GM18508 (cell line): ENCODE measurements around the gene WFIKKN2.

Source experiments
- ATAC-seq: cut with Tn5 transposase; IDR thresholded peaks from one replicate; pipeline ENCODE4 v1.9.1; 2021; ENCODE audit warnings: moderate number of reproducible peaks; ENCODE audit not compliant: insufficient read depth, unreplicated experiment

The WFIKKN2 gene

GRCh38 chr17:50808413-50808812 lies 27.0 kb upstream of the WFIKKN2 start:
- no peak for ATAC-seq

DNA sequence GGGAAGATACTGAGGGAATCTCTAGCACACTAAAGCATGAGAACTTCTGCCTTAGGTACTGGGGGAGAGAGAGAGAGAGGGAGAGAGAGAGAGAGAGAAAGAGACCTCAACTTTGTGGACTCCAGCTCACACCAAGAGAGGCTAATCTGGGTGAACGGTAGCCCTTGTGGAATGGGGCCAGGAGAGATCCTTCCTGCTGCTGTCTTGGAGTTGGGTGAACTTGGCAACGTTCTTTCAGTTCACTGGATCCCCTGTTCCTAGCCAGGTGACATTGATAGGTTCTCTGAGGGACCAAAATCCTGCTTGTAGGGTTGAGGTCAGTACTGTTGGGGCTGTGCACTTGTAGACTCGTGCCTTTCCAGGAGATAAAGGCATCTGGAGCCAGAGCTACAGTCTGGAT lies 26.5 kb upstream of the WFIKKN2 start:
- no peak for ATAC-seq

DNA sequence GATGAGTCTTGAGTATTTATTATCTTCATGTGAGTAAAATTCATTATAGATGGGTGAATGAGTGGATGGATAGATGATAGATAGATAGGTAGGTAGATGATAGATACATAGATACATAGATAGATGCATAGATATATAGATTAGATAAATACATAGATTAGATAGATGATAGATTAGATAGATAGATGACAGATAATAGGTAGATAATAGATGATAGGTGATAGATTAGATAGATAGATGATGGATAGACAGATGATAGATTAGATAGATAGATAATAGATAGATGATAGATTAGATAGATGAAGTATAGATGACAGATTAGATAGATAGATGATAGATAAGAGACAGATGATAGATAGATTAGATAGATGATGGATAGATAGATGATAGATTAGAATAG lies 21.8 kb upstream of the WFIKKN2 start:
- ATAC-seq = no peak

DNA sequence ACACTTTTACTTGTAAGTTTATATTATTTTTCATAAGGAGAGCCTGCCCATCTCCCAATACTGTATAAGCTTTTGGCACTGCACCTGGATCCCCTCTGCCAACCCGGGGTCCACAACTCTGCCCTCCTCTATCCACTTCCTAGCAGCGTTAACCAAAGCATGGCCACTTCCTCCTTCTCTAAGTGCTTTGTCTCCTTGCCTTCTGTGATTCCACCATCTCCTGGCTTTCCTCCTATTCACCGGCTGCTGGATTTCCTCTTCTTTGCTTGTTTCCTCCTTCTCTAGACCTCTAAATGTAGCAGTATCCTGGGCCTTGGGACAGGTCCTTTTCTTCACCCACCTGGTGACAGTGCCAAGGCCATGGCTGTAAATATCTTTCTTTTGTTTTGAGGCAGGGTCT lies 20.0 kb upstream of the WFIKKN2 start:
- ATAC-seq = no peak

DNA sequence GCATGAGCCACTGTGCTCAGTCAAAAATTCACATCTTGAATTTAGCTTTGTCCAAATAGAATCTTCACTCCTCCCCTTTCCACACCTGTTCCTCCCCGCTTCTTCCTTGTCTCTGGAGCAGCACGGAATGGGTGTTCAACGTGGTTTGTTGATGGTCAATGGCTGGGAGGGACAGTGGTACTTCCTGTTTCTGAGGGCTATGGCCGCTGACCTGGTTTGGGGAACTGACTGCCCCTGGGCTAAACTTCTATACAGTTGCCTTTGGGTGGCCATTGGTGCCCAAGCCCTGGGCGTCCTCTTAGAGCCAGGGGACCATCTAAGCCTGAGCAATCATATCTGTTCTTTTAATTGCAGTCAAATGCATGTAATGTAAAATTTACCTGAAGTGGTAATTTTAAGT lies 19.1 kb upstream of the WFIKKN2 start:
- ATAC-seq = no peak

DNA sequence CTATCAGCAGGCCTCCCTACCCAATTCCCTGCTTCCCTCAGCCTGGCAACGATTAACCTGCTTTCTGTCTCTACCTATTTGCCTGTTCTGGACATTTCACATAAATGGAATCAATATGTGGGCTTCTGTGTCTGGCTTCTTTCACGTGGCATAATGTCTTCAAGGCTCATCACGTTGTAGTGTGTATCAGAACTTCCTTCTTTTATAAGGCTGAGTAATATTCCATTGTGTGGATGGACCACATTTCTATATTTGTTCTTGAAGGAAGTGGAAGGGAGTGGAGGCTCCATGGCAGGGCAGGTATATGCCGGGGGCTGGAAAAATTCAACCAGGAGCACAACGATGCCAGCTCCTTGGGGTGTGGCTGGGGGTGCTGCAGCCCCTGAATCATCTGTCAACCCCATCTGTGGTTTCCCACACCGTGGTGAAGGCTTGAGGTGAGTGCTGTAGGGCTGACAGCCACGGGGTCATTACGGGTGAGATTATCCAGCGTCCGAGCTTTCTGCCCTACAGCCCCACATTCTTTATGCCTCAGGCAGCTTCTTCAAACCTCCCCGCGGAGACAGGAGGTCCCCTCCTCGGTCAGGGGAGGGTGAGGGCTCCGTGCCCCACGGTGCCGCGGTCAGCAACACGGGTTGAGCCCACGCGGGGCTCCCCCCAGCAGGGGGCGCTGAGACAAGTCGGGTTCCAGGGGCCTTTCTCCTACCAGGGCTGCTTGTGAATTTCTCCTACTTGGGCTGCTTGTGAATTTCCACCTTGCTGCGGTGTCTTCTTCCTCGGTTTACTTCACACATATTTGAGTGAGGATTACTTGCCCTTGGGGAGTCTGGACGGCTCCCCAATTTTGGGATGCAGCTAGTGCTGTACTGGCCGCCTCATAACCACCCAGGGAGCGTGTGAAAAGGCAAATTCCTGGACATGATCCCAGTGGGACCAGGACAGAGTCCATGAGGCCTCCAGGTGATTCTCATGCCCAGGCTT lies 18.3 kb upstream of the WFIKKN2 start:
- no peak for ATAC-seq

GRCh38 chr17:50817838-50818237 lies 17.5 kb upstream of the WFIKKN2 start:
- no peak for ATAC-seq

DNA sequence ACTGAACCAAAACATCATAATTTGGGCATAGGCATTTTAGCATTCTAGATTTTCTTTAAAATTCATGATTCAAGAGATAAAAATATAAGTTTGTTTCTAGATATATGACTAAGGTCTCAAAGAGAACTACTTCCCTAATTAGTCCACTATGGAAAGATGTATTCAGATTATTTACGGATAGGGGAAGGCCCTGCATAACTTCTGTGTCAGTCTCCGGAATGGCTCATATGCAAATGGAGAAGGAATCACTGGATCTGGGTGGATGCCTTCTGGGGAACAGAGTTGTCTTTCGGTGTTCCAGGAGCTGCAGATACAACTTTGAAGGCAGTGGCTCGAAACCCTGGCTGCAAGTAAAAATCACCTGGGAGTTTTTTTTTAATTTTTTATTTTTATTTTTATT lies 17.1 kb upstream of the WFIKKN2 start:
- ATAC-seq = no peak

- no peak for ATAC-seq
Measured at GRCh38 chr17:50818921-50819657, 16.3 kb upstream of the WFIKKN2 start.

DNA sequence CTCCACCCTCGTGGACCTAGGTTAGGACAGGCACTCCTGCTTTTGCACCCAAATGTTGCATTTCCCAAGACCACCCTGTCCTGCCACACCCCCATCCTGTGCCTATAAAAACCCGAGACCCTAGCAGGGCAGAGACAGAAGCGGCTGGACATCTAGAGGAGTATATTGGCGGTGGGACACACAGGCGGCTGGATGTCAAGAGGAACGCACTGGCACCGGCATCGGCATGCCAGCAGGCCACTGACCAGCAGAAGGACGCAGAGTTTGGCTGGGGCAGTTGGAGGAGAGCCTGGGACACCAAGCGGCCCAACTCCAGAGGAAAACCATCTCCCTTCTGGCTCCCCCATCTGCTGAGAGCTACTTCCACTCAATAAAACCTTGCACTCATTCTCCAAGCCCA lies 14.7 kb upstream of the WFIKKN2 start:
- no peak for ATAC-seq

DNA sequence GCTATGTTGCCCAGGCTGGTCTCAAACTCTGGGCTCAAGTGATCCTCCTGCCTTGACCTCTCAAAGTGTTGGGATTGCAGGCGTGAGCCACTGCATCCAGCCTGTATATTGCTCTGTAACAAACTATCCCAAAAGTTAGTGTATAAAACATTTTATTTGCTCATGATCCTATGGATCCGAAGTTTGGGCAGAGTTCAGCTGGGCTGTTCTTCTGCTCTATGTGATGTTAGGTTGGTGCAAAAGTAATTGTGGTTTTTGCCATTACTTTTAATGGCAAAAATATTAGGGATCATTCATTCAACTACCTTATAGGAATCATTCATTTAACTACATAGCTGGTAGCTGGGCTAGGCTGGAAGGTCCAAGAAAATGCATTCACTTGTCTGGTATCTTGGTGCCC lies 12.8 kb upstream of the WFIKKN2 start:
- ATAC-seq = no peak

DNA sequence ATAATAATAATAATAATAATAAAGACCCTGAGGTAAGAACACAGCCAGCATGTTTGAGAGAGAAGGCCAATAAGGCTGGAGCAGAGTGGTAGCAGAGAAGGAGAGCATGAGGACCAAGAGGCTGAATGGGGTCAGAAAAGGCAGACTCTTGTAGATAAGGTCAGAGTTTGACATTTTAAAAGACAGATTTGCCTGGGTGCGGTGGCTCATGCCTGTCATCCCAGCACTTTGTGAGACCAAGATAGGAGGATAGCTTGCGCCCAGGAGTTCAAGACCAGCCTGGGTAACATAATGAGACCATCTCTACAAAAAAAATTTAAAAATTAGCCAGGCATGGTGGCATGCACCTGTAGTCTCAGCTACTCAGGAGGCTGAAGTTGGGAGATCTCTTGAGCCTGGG lies 11.0 kb upstream of the WFIKKN2 start:
- ATAC-seq = no peak

DNA sequence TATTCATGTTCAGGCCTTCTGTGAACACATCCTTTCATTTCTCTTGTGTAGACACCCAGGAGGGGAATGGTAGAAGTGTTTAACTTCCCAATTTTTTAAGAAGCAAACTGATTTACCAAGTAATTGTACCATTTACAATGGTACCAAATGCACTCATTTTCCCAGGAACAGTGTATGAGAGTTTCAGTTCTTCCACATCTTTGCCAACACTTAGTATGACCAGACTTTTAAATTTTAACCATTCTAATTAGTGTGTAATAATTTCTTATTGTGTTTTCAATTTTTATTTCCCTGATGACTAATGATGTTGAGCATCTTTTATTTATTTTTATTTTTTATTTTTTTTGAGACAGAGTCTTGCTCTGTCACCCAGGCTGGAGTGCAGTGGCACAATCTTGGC lies 10.2 kb upstream of the WFIKKN2 start:
- ATAC-seq = no peak

GRCh38 chr17:50828508-50829170 lies 6.7 kb upstream of the WFIKKN2 start:
- ATAC-seq = no peak

DNA sequence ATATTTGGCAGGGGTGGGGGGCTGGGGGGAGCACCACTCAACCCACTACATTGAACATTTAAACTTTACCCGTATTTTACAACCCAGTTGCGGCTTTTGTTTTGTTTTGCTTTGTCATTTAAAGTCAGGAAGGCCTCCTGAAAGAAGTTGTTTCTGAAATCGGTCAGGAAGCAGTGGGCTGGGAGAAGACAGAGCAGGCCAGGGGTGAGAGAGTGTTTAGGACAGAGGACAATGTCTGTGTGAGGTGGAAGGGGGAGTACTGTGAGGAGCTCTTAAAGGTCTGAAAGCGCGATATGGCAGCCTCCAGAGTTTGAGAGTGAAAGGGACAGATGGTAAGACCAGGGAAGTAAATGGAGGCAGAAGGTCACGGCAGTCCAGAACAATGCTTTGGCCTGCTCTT lies 6.1 kb upstream of the WFIKKN2 start:
- ATAC-seq = no peak

GRCh38 chr17:50830352-50830751 lies 5.0 kb upstream of the WFIKKN2 start:
- ATAC-seq = no peak

DNA sequence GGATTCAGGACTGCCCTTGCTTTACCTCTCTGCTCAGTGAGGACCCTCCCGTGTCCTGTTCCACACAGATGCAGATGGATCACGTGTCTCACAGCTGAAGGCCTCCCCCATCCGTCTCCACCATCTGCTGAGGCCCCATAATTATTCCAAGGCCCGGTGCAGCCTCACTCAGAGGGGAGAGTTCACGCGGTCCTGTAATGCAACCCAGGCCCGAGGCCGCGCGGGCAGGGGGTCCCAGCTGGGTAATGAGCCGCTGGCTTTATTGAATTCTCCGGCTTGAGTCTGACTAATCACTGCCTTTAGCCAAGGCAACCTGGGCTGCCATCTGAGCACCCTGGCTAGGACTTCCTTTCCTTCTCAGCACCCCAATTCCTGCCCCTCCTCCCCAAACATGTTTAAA lies 4.4 kb upstream of the WFIKKN2 start:
- no peak for ATAC-seq

DNA sequence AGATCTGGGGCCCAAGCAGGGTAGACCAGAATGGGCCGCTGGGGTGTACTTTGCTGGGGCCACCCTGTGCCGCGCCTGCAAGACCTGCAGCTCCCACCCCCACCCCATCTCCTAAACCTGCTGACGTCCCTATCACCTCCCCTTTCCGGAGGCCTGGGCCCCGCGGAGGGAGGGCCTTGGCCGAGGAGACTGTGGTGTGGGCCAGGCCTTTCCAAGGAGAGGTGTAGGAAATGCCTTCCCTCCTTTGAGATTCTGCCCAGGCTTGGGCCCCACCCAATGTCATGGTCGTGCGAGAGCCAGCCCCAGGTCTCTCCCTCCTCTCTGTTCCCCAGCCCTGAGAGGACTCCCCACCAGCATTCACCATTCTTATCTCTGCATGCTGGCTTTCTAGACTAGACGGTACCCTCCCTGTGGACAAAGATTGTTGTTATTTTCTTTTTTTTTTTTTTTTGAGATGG lies 3.9 kb upstream of the WFIKKN2 start:
- no peak for ATAC-seq

DNA sequence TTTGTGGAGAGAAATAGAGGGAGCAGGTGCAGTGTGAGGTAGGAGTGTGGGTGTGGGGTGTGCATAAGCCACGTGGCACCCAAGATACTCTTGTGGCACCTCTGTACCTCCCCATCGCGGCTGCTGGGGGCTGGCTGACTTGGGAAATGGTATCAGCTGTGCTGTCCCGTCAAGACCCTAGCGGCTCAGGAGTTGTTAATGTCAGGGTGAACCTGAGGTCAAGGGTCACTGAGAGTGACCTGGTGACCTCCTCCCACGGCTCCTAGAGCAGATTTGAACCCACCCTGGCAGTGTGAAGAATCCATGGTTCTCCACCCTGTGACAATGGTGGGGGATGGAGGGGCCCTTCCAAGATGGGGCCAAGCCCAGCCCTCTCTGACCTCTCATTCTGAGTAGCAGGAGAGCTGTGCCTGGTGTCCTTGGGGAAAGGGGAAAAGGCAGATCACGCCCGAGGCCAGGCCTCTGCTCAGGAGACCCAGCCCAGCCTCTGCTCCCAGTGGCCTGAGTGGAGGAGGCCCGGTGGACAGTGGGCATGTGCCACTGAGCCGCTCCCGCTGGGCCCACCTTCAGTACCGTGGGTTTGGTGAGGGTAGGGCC lies 3.0 kb upstream of the WFIKKN2 start:
- ATAC-seq = no peak

DNA sequence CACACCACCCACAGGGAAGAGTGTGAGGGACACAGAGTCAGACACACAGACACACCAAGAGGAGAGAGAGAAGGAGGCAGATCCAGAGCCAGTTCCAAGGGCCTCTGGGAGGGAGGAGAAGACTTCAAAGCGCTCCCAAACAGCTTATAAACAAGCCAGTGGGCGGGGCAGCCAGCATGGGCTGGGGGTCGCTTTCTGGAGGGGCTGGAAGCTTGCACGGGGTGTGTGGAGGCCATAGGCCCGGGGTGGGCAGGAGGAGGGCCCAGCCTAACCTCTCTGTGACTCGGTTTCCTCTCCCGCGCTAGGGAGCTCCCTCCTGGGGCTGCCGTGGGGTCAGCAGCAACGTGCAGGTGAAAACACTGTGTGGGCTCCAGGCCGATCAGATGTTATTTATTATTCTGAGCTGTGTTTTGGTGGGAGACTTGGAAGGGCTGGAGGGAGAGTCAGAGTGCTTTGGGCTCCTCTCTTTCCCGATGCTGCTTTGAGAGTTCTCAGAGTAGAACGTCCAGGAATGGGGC lies 2.5 kb upstream of the WFIKKN2 start:
- no peak for ATAC-seq
